ENCODE measurements around the gene OR7G2. TPM values are rescaled to one million over a fixed set of nuclear protein-coding genes. Genes with fewer than 3 reads are reported as not detected.

Gene OR7G2
- total RNA-seq, 1 experiment from 2014 or later: not detected

DNA sequence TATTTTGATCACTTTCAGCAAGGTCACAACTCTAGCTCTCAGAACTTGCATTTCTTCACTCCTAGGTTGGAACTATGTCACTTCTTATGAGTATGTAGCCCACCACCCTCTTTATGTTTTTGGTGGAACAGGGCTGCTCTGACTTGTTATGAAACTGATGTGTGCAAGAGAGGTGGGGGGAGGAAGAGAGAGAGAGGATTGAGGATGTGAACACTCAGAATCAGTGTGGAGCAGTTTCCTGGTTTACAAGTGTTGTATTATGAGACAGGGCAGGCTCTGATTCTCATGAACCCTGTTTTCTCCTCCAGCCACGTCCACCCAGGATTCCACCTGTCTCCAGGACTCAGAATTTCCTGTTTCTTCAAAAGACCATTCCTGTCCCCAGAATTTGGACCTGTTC lies 49.0 kb upstream of the OR7G2 start:
- no peak for TF ChIP-seq CTCF (conservative IDR thresholded peaks at IDR 0.05)
- Histone ChIP-seq H3K18ac (ENCODE audit: insufficient read length, low read depth, low read length) (no peak overlapping the region), H2BK120ac (ENCODE audit: low read depth, low read length, poor library complexity, severe bottlenecking) (no peak overlapping the region), H4K20me1 (ENCODE audit: control insufficient read depth, insufficient read depth, insufficient read length) (no peaks in the 10 kb centered on the region), H3K9ac (ENCODE audit: extremely low read depth, insufficient read length, low read length) (no peak overlapping the region), H3K14ac (ENCODE audit: insufficient read depth, low read length) (no peak overlapping the region), H2BK20ac (ENCODE audit: low read depth, low read length, poor library complexity, severe bottlenecking) (no peak overlapping the region), H2BK15ac (ENCODE audit: low read depth, low read length) (no peak overlapping the region), H3K79me2 (ENCODE audit: insufficient read depth, low read length) (peaks cover 40% of the 10 kb centered on the region; the same call in 1 of the 2 replicates), H3K23me2 (ENCODE audit: insufficient read length, low read depth, low read length, poor library complexity, severe bottlenecking) (no peaks in the 10 kb centered on the region), H3K27me3 (ENCODE audit: insufficient read depth, low read length) (no peaks in the 10 kb centered on the region), H3K27ac (ENCODE audit: insufficient read length, low read depth, low read length) (no peak overlapping the region), H3K79me1 (ENCODE audit: insufficient read depth, low read depth, low read length, poor library complexity, severe bottlenecking) (peaks cover 18% of the 10 kb centered on the region), H4K91ac (ENCODE audit: insufficient read length, low read depth, low read length) (no peak overlapping the region), H2BK5ac (ENCODE audit: insufficient read length, low read length) (no peak overlapping the region), H3K56ac (ENCODE audit: insufficient read length, low read depth, low read length) (no peak overlapping the region), H3K4me2 (ENCODE audit: insufficient read depth, insufficient read length, low read length) (no peak overlapping the region), H2AK5ac (ENCODE audit: insufficient read length, low read length) (no peak overlapping the region), H2BK12ac (ENCODE audit: insufficient read length, low read depth, low read length) (no peak overlapping the region), H3K4me1 (ENCODE audit: insufficient read depth, low read length) (no peaks in the 10 kb centered on the region), H3T11ph (ENCODE audit: low read length) (no peak overlapping the region), H3K23ac (ENCODE audit: insufficient read length, low read depth, low read length) (no peak overlapping the region), H4K5ac (ENCODE audit: insufficient read length, low read depth, low read length) (no peak overlapping the region), H4K8ac (replicated peaks; ENCODE audit: insufficient read length, low read depth, low read length) (no peak overlapping the region), H3K4ac (ENCODE audit: low read depth, low read length) (no peak overlapping the region), H2AFZ (ENCODE audit: low read length) (no peak overlapping the region), H3K9me3 (ENCODE audit: control insufficient read depth, low read depth, low read length) (peaks cover 25% of the 10 kb centered on the region)
- H3K4me1 Mint-ChIP-seq: 0 out of 4 replicates have a peak, but pooled peaks cover 0 to 2% of the 10 kb centered on the region in 2 experiments
- DNase-seq: no peak
- no peak overlapping the region for H3K4me3 Mint-ChIP-seq
- WGBS (ENCODE audit: extremely low coverage, insufficient read length, low lambda C conversion rate): no CpG with 5 or more reads among the region's 1 CpG
- H3K9me3 Mint-ChIP-seq: peaks cover 56 to 88% of the 10 kb centered on the region in 2 experiments
- H3K36me3 Mint-ChIP-seq (ENCODE audit: insufficient read depth in 1 of 3, low read depth in 3 of 3): peaks cover 97 to 100% (median 99%) of the 10 kb centered on the region in 3 experiments
- no peaks in the 10 kb centered on the region; the same call in none of the 2 replicates for H3K27me3 Mint-ChIP-seq (ENCODE audit: low read depth)
- no peak overlapping the region for H3K27ac Mint-ChIP-seq
